Endothelial cell of umbilical vein (primary cell): ENCODE data around the gene RIBC2. TPM values are rescaled to one million over a fixed set of nuclear protein-coding genes. Genes with fewer than 3 reads are reported as not detected.

Experiments used
- BruUV-seq: library from RNA; stranded (reverse); fragments of 400-500 nt; replicated peaks from 2 replicates; lab custom pipeline; 2021; lab: Mats Ljungman, UMichigan
- CTCF ChIA-PET: fragments of 300-600, 350-600 bp; sonication (Branson Sonifier 250); formaldehyde crosslinking; loops from one replicate; lab custom pipeline; 2021; ENCODE audit warnings: antibody characterized with exemption, inconsistent platforms; lab: Charles Lee
- POLR2A ChIA-PET: fragments of 300-600, 350-600 bp; sonication (Branson Sonifier 250); formaldehyde crosslinking; loops from one replicate; lab custom pipeline; 2021; ENCODE audit warnings: antibody characterized with exemption, inconsistent platforms; lab: Charles Lee
- DNase-seq: peaks from one replicate; pipeline ENCODE4 v3.0.0-alpha.2; 2011; ENCODE audit warnings: low read depth, low spot score
- FAIRE-seq: peaks from 2 replicates; lab custom pipeline; 2011; peaks lifted over from hg19 to GRCh38; lab: Jason Lieb, UNC
- H2AFZ ChIP-seq: 2 replicates; pipeline ENCODE4 v1.6.0; 2012; ENCODE audit warnings: low read depth, low read length, control low read depth, inconsistent platforms
- H3K27ac ChIP-seq: 2 replicates; pipeline ENCODE4 v1.5.1; 2011; ENCODE audit warnings: low read depth, mild to moderate bottlenecking, control low read depth, low read length, moderate library complexity; ENCODE audit not compliant: insufficient read depth
- H3K27me3 ChIP-seq, 2 experiments: 2 replicates each; pipeline versions ENCODE4 v1.6.0 to v1.6.1; 2011; ENCODE audit warnings: low read length in 2 of 2, mixed read lengths in 1 of 2; ENCODE audit not compliant: control insufficient read depth in 2 of 2, insufficient read depth in 2 of 2
- H3K36me3 ChIP-seq, 2 experiments: 2 replicates in 1 of 2; 3 replicates in 1 of 2; pipeline ENCODE4 v1.5.1; 2011; ENCODE audit warnings: low read length in 2 of 2, mild to moderate bottlenecking in 1 of 2, moderate library complexity in 1 of 2; ENCODE audit not compliant: control insufficient read depth in 2 of 2, insufficient read depth in 2 of 2; ENCODE audit errors: extremely low read depth in 1 of 2
- H3K4me1 ChIP-seq: 3 replicates; pipeline ENCODE4 v1.5.1; 2011; ENCODE audit warnings: mild to moderate bottlenecking, low read length; ENCODE audit not compliant: control insufficient read depth, insufficient read depth; ENCODE audit errors: extremely low read depth
- H3K4me2 ChIP-seq: 2 replicates; pipeline ENCODE4 v1.6.1; 2011; ENCODE audit warnings: low read length, control low read depth, mixed read lengths; ENCODE audit not compliant: insufficient read depth
- H3K4me3 ChIP-seq, 3 experiments: fragments of 200-600 bp in 1 of 3; sonication (generic), shearing (Covaris generic) in 1 of 3; replicated peaks in 1 of 3; 2 replicates each; pipeline ENCODE4 v1.5.1; 2011 to 2016; ENCODE audit warnings: control low read depth in 3 of 3, low read length in 3 of 3, mild to moderate bottlenecking in 2 of 3, inconsistent platforms in 1 of 3, low read depth in 1 of 3, moderate library complexity in 1 of 3; ENCODE audit not compliant: insufficient read depth in 1 of 3
- H3K79me2 ChIP-seq: 2 replicates; pipeline ENCODE4 v1.6.0; 2012; ENCODE audit warnings: low read length, inconsistent platforms; ENCODE audit not compliant: control insufficient read depth, insufficient read depth
- H3K9ac ChIP-seq: replicated peaks from 2 replicates; pipeline ENCODE3; 2011; ENCODE audit warnings: low read length, control low read depth; ENCODE audit not compliant: insufficient read depth; ENCODE audit errors: extremely low read depth
- H3K9me1 ChIP-seq: replicated peaks from 3 replicates; pipeline ENCODE4 v1.6.0; 2011; ENCODE audit warnings: mild to moderate bottlenecking, low read length; ENCODE audit not compliant: control insufficient read depth, insufficient read depth; ENCODE audit errors: extremely low read depth
- H3K9me3 ChIP-seq: replicated peaks from 2 replicates; pipeline ENCODE4 v1.5.1; 2012; ENCODE audit warnings: low read length, inconsistent platforms; ENCODE audit not compliant: control insufficient read depth, insufficient read depth
- H4K20me1 ChIP-seq: replicated peaks from 2 replicates; pipeline ENCODE3; 2011; ENCODE audit warnings: mild to moderate bottlenecking, low read length; ENCODE audit not compliant: control insufficient read depth, insufficient read depth; ENCODE audit errors: extremely low read depth
- GATA2 ChIP-seq: IDR thresholded peaks from 2 replicates; pipeline ENCODE4 v1.7.0; 2011; ENCODE audit warnings: low read depth, mild to moderate bottlenecking, moderate library complexity, mixed read lengths, low read length; ENCODE audit not compliant: insufficient read length, insufficient read depth
- MAX ChIP-seq: IDR thresholded peaks from 2 replicates; pipeline ENCODE4 v1.6.1; 2011; ENCODE audit not compliant: insufficient read depth, insufficient read length
- POLR2A ChIP-seq: IDR thresholded peaks from 2 replicates; pipeline ENCODE4 v1.6.1; 2012; ENCODE audit warnings: low read depth, mild to moderate bottlenecking, control low read depth, low read length
- dilution Hi-C: fragments of 300-500 bp; cut with MboI; formaldehyde crosslinking; loops from one replicate; pipeline ENCODE4 v1.15.0; 2019; ENCODE audit warnings: low sequenced_read_pairs; ENCODE audit not compliant: extremely low pct_ligation_motif_present
- intact Hi-C: fragments of 100-400 bp; cut with micrococcal nuclease; formaldehyde crosslinking; loops from one replicate; pipeline ENCODE4 v1.10.0; 2022
- polyA plus RNA-seq, 4 experiments: library from polyadenylated mRNA; depleted of rRNA in 3 of 4; stranded (reverse) in 3 of 4; unstranded in 1 of 4; fragments of >200 nt; gene quantifications; 2 replicates each; pipeline versions ENCODE4 v1.2.1 to v1.2.3, GENCODE V29; 2011 to 2012; ENCODE audit warnings: missing spikeins in 1 of 4
- total RNA-seq: library from RNA; stranded (reverse); gene quantifications from 2 replicates; pipeline ENCODE4 v1.2.3, GENCODE V29; 2021
- TF ChIP-seq, protein P1 (sequence below), 2 donors: IDR thresholded peaks; 1 replicate in 1 of 2; 2 replicates in 1 of 2; pipeline ENCODE4 v1.5.1; 2011; ENCODE audit warnings: low read length in 2 of 2, mild to moderate bottlenecking in 2 of 2, moderate library complexity in 2 of 2, control low read depth in 1 of 2, inconsistent platforms in 1 of 2, low read depth in 1 of 2; ENCODE audit not compliant: insufficient read depth in 1 of 2; ENCODE audit errors: extremely low read depth in 1 of 2

RIBC2 gene
- total and polyA plus RNA-seq, 2 donors (not counting 3 experiments of a cell fraction or from before 2014, with no cell fraction given): 1.2 to 5.7 TPM

DNA sequence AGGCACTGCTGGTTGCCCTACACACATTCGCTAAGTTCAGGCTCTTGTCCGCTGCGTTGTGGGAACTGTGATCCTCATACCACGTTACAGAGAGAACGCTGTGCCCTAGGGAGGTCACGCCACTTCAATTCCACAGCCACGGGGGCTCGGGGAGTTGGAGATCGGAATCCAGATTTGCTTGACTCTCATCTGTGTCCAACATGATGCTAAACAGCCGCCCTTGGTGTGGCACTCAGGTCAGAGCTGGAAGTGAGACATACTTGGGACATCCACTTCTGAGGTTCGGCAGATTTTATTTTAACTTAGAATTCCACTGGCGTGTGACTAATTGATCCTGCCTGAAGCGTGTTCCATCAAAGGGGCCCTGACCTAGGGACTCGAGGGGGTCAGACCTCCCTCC lies 41.7 kb downstream of the RIBC2 start:
- Histone ChIP-seq H3K4me1 (no peaks in the 10 kb centered on the region), H3K27ac (no peak overlapping the region), H2AFZ (no peak overlapping the region), H4K20me1 (no peaks in the 10 kb centered on the region), H3K4me3 (no peak overlapping the region), H3K27me3 (peaks cover 2% of the 10 kb centered on the region in 2 experiments), H3K79me2 (no peaks in the 10 kb centered on the region), H3K4me2 (no peak overlapping the region), H3K9me1 (no peaks in the 10 kb centered on the region), H3K9me3 (no peaks in the 10 kb centered on the region), H3K9ac (no peak overlapping the region), H3K36me3 (no peaks in the 10 kb centered on the region)
- DNase-seq (no peak), FAIRE-seq (no peak)
- POLR2A ChIA-PET: no interaction called here
- no TSS peak for BruUV-seq
- CTCF ChIA-PET: no interaction called here
- intact Hi-C loops: no loop called here
- dilution Hi-C loops: no loop called here
- TF ChIP-seq MAX (no peak), POLR2A (no peak), GATA2 (no peak)
- TF ChIP-seq, protein P1, sequence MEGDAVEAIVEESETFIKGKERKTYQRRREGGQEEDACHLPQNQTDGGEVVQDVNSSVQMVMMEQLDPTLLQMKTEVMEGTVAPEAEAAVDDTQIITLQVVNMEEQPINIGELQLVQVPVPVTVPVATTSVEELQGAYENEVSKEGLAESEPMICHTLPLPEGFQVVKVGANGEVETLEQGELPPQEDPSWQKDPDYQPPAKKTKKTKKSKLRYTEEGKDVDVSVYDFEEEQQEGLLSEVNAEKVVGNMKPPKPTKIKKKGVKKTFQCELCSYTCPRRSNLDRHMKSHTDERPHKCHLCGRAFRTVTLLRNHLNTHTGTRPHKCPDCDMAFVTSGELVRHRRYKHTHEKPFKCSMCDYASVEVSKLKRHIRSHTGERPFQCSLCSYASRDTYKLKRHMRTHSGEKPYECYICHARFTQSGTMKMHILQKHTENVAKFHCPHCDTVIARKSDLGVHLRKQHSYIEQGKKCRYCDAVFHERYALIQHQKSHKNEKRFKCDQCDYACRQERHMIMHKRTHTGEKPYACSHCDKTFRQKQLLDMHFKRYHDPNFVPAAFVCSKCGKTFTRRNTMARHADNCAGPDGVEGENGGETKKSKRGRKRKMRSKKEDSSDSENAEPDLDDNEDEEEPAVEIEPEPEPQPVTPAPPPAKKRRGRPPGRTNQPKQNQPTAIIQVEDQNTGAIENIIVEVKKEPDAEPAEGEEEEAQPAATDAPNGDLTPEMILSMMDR (IDR thresholded peaks at IDR 0.05; ENCODE audit: extremely low read depth in 1 of 2, insufficient read depth in 1 of 2, low read depth in 1 of 2, low read length in 2 of 2): no peak

DNA sequence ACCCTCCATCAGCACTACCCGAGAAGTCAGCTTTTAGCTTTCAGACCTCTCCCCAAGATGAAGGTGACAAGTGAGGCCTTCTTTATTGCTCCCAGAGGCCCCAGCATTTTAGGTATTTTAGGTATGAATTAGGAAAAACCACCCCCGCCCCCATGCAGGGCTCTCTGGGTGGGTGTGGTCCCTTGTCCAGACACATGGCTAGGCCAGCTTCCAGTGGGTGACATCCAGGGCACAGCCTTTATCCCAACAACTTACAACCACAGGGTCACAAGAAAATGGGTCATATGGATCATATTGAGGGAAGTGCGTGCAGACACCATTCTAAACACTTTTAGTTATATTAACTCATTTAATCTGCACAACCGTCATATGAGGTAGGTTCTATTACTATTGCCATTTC lies 42.1 kb downstream of the RIBC2 start:
- dilution Hi-C loops (no loop called here), intact Hi-C loops (no loop called here)
- FAIRE-seq (no peak), DNase-seq (no peak)
- H3K36me3 ChIP-seq: no peaks in the 10 kb centered on the region
- peaks cover 2% of the 10 kb centered on the region in 2 experiments for H3K27me3 ChIP-seq
- no peaks in the 10 kb centered on the region for H3K9me3 ChIP-seq
- ChIA-PET CTCF (no interaction called here), POLR2A (no interaction called here)
- H3K9me1 ChIP-seq: no peaks in the 10 kb centered on the region
- no peak overlapping the region for H2AFZ ChIP-seq
- H3K79me2 ChIP-seq: no peaks in the 10 kb centered on the region
- H3K4me1 ChIP-seq: no peaks in the 10 kb centered on the region
- TF ChIP-seq POLR2A: no peak
- no peak overlapping the region for H3K4me3 ChIP-seq
- no peak overlapping the region for H3K9ac ChIP-seq
- no peaks in the 10 kb centered on the region for H4K20me1 ChIP-seq
- no TSS peak for BruUV-seq
- no peak overlapping the region for H3K4me2 ChIP-seq
- no peak overlapping the region for H3K27ac ChIP-seq
